WERI-Rb-1 (cell line): ENCODE results near the gene PGAM5.

Source experiments
- DNase-seq: peaks from one replicate; pipeline ENCODE4 v3.0.0-alpha.2; 2020
- H3K27ac ChIP-seq: fragments of 250-450 bp; sonication (Bioruptor Pico); 2 replicates; pipeline ENCODE4 v1.5.1; 2020; ENCODE audit warnings: mild to moderate bottlenecking, moderate library complexity
- H3K27me3 ChIP-seq: fragments of 250-450 bp; sonication (Bioruptor Pico); 2 replicates; pipeline ENCODE4 v1.5.1; 2021; ENCODE audit warnings: mild to moderate bottlenecking, low read depth, moderate library complexity; ENCODE audit not compliant: insufficient read depth, severe bottlenecking
- H3K36me3 ChIP-seq: fragments of 250-450 bp; sonication (Bioruptor Pico); 2 replicates; pipeline ENCODE4 v1.5.1; 2020; ENCODE audit warnings: mild to moderate bottlenecking, moderate library complexity
- H3K4me3 ChIP-seq: 2 replicates; pipeline ENCODE4 v1.5.1; 2011; ENCODE audit warnings: low read depth, mild to moderate bottlenecking, control low read depth, low read length
- H3K9me3 ChIP-seq: fragments of 250-450 bp; sonication (Bioruptor Pico); 2 replicates; pipeline ENCODE4 v1.5.1; 2021; ENCODE audit warnings: mild to moderate bottlenecking, moderate library complexity; ENCODE audit not compliant: severe bottlenecking
- CTCF ChIP-seq: IDR thresholded peaks from 2 replicates; pipeline ENCODE4 v1.5.1; 2011; ENCODE audit warnings: low read depth, mild to moderate bottlenecking, control low read depth, inconsistent platforms, low read length

Gene PGAM5

GRCh38 chr12:132717011-132717410, 6.4 kb downstream of the PGAM5 start:
- Histone ChIP-seq H3K4me3 (no peak overlapping the region), H3K27ac (no peak overlapping the region), H3K36me3 (peaks cover 84% of the 10 kb centered on the region), H3K27me3 (no peaks in the 10 kb centered on the region), H3K9me3 (no peaks in the 10 kb centered on the region)
- no peak for TF ChIP-seq CTCF
- no peak for DNase-seq

GRCh38 chr12:132717531-132718387, 7.1 kb downstream of the PGAM5 start:
- Histone ChIP-seq H3K9me3 (no peaks in the 10 kb centered on the region), H3K36me3 (peaks cover 90% of the 10 kb centered on the region), H3K4me3 (no peak overlapping the region), H3K27ac (no peak overlapping the region), H3K27me3 (no peaks in the 10 kb centered on the region)
- no peak for TF ChIP-seq CTCF
- no peak for DNase-seq

- no peak for DNase-seq
- no peak for TF ChIP-seq CTCF
- no peak overlapping the region for H3K4me3 ChIP-seq
- H3K36me3 ChIP-seq, result peaks cover 90% of the 10 kb centered on the region
- no peaks in the 10 kb centered on the region for H3K27me3 ChIP-seq
- no peak overlapping the region for H3K27ac ChIP-seq
- no peaks in the 10 kb centered on the region for H3K9me3 ChIP-seq
Measured at GRCh38 chr12:132718644-132719043, 8.0 kb downstream of the PGAM5 start.

GRCh38 chr12:132719141-132719953, 8.7 kb downstream of the PGAM5 start:
- no peak for DNase-seq
- Histone ChIP-seq H3K4me3 (no peak overlapping the region), H3K27ac (no peak overlapping the region), H3K36me3 (peaks cover 90% of the 10 kb centered on the region), H3K27me3 (no peaks in the 10 kb centered on the region), H3K9me3 (no peaks in the 10 kb centered on the region)
- TF ChIP-seq CTCF, result no peak

GRCh38 chr12:132719954-132720324, 9.3 kb downstream of the PGAM5 start:
- H3K36me3 ChIP-seq, result peaks cover 90% of the 10 kb centered on the region
- H3K27ac ChIP-seq, result no peak overlapping the region

More at GRCh38 chr12:132719954-132720324, 9.3 kb downstream of the PGAM5 start:
- Histone ChIP-seq H3K4me3 (no peak overlapping the region), H3K27me3 (no peaks in the 10 kb centered on the region), H3K9me3 (no peaks in the 10 kb centered on the region)
- no peak for TF ChIP-seq CTCF
- DNase-seq, result no peak
